Lung microvascular endothelial cell (primary cell): ENCODE data around the gene SHC2. TPM values are rescaled to one million over a fixed set of nuclear protein-coding genes. Genes with fewer than 3 reads are reported as not detected.

Source experiments
- DNase-seq, 2 donors: peaks; one replicate each; pipeline versions ENCODE4 v3.0.0 to v3.0.0-alpha.2; 2010; ENCODE audit warnings: low read depth in 2 of 2
- total RNA-seq: library from RNA; depleted of rRNA; stranded (reverse); fragments of >200 nt; gene quantifications from 2 replicates; pipeline ENCODE4 v1.2.1, GENCODE V29; 2014

The SHC2 gene
- 4.4 and 28.4 TPM in 2 replicates for total RNA-seq

- peak in 1 of 2 donors; percentile 66 for DNase-seq
Observed at GRCh38 chr19:460877-461720, at the start of gene SHC2. SHC2 (minus strand) TSS chr19:461033; CDS start chr19:460996, 37 bp downstream.

GRCh38 chr19:508204-509150 lies 47.6 kb upstream of the SHC2 start:
- DNase-seq: no peak

- peak; percentile 100 for DNase-seq
Observed at GRCh38 chr19:507286-508203, 46.7 kb upstream of the SHC2 start, which contains the start of gene TPGS1. TPGS1 (plus strand) TSS chr19:507497; CDS start chr19:507507, 10 bp downstream.

- peak; percentile 89 to 91 for DNase-seq
Observed at GRCh38 chr19:506404-507285, 45.8 kb upstream of the SHC2 start.

- no peak for DNase-seq
Observed at GRCh38 chr19:504616-505015, 43.8 kb upstream of the SHC2 start.

- no peak for DNase-seq
Observed at GRCh38 chr19:501646-502045, 40.8 kb upstream of the SHC2 start.

GRCh38 chr19:498977-499623 lies 38.3 kb upstream of the SHC2 start:
- DNase-seq: no peak

GRCh38 chr19:498511-498891 lies 37.7 kb upstream of the SHC2 start:
- DNase-seq: no peak

GRCh38 chr19:497869-498510 lies 37.2 kb upstream of the SHC2 start:
- DNase-seq: no peak

- DNase-seq: no peak
Observed at GRCh38 chr19:497491-497868, 36.6 kb upstream of the SHC2 start.

GRCh38 chr19:496986-497385 lies 36.2 kb upstream of the SHC2 start:
- no peak for DNase-seq

- DNase-seq: no peak
Observed at GRCh38 chr19:496112-496665, 35.4 kb upstream of the SHC2 start, which contains the start of gene MADCAM1. MADCAM1 (plus strand) TSS chr19:496486; CDS start chr19:496500, 14 bp downstream.

- peak; percentile 41 to 53 for DNase-seq
Observed at GRCh38 chr19:495402-496111, 34.7 kb upstream of the SHC2 start.

GRCh38 chr19:495081-495401 lies 34.2 kb upstream of the SHC2 start:
- DNase-seq: no peak

GRCh38 chr19:494171-495080 lies 33.6 kb upstream of the SHC2 start:
- no peak for DNase-seq

GRCh38 chr19:493391-494170 lies 32.7 kb upstream of the SHC2 start:
- no peak for DNase-seq
